Stimulated activated CD4-positive, alpha-beta T cell treated with anti-CD3 and anti-CD28 coated beads, Interleukin-12 subunit alpha, Interleukin-12 subunit beta, amount 100 ng/mL, for 48 hours (primary cell): Measurements from ENCODE around the gene ACTA2.

Experiments
- DNase-seq, 3 donors: peaks; one replicate each; pipeline ENCODE4 v3.0.0-alpha.2; 2020; ENCODE audit warnings: low read depth in 2 of 3, low spot score in 1 of 3

ACTA2 gene

GRCh38 chr10:88920986-88921593 is 31.5 kb downstream of the ACTA2 start:
- DNase-seq: no peak

- DNase-seq: no peak
Measured at GRCh38 chr10:88920198-88920597, 32.4 kb downstream of the ACTA2 start.

GRCh38 chr10:88919041-88919440 is 33.5 kb downstream of the ACTA2 start:
- no peak for DNase-seq

GRCh38 chr10:88918191-88918905 is 34.2 kb downstream of the ACTA2 start:
- no peak for DNase-seq

- DNase-seq: no peak
Measured at GRCh38 chr10:88916986-88917385, 35.6 kb downstream of the ACTA2 start.

GRCh38 chr10:88916231-88916630 is 36.3 kb downstream of the ACTA2 start:
- no peak for DNase-seq

GRCh38 chr10:88915781-88916180 is 36.8 kb downstream of the ACTA2 start:
- no peak for DNase-seq

GRCh38 chr10:88913788-88914187 is 38.8 kb downstream of the ACTA2 start:
- no peak for DNase-seq

GRCh38 chr10:88913127-88913526 is 39.4 kb downstream of the ACTA2 start:
- DNase-seq: no peak

- DNase-seq: no peak
Measured at GRCh38 chr10:88911851-88912250, 40.7 kb downstream of the ACTA2 start.

GRCh38 chr10:88911116-88911515 is 41.5 kb downstream of the ACTA2 start:
- no peak for DNase-seq

GRCh38 chr10:88908194-88908593 is 44.4 kb downstream of the ACTA2 start:
- DNase-seq: no peak

GRCh38 chr10:88906921-88907320 is 45.7 kb downstream of the ACTA2 start:
- no peak for DNase-seq

GRCh38 chr10:88903715-88904114 is 48.9 kb downstream of the ACTA2 start:
- DNase-seq: no peak

GRCh38 chr10:88901984-88902789 is 50.4 kb downstream of the ACTA2 start:
- DNase-seq: no peak

- DNase-seq: no peak
Measured at GRCh38 chr10:88901206-88901983, 51.2 kb downstream of the ACTA2 start.

GRCh38 chr10:88899886-88900285 is 52.7 kb downstream of the ACTA2 start:
- no peak for DNase-seq

- DNase-seq: no peak
Measured at GRCh38 chr10:88898727-88899126, 53.8 kb downstream of the ACTA2 start.

- no peak for DNase-seq
Measured at GRCh38 chr10:88896994-88897853, 55.3 kb downstream of the ACTA2 start.

- DNase-seq: no peak
Measured at GRCh38 chr10:88896372-88896993, 56.1 kb downstream of the ACTA2 start.
